Vagina (tissue), 2 donors: Measurements from ENCODE around the gene LSM4. TPM values are rescaled to one million over a fixed set of nuclear protein-coding genes. Genes with fewer than 3 reads are reported as not detected.
A peak's percentile ranks its signal among the peaks of the same experiment; 100 is the strongest.
"Not testable (repeated sequence)": the region's sequence is repeated elsewhere in the genome, so short reads cannot be mapped to it uniquely, and the experiment has no call there.

Experiments
- DNase-seq, 2 donors: peaks; one replicate each; pipeline ENCODE4 v3.0.0-alpha.2; 2017; ENCODE audit errors: extremely low spot score in 2 of 2
- H3K27ac ChIP-seq: fragments of 200-600 bp; sonication (generic); one replicate; pipeline ENCODE4 v1.5.1; 2019
- H3K27me3 ChIP-seq: fragments of 200-600 bp; sonication (generic); one replicate; pipeline ENCODE4 v1.5.1; 2019
- H3K36me3 ChIP-seq, 2 donors: fragments of 200-600 bp; sonication (generic); one replicate each; pipeline ENCODE4 v1.5.1; 2017 to 2019
- H3K4me1 ChIP-seq: fragments of 200-600 bp; sonication (generic); one replicate; pipeline ENCODE4 v1.5.1; 2019
- H3K4me3 ChIP-seq, 2 donors: fragments of 200-600 bp; sonication (generic); 1 replicate in 1 of 2; 2 replicates in 1 of 2; pipeline ENCODE4 v1.5.1; 2016 to 2019
- H3K9me3 ChIP-seq: fragments of 200-600 bp; sonication (generic); one replicate; pipeline ENCODE4 v1.5.1; 2019
- CTCF ChIP-seq, 3 experiments: fragments of 450-650 bp in 2 of 3; fragments of 200-600 bp in 1 of 3; sonication (generic) in 1 of 3; IDR thresholded peaks; one replicate each; pipeline ENCODE4 v1.5.1; 2017 to 2019; ENCODE audit warnings: antibody characterized with exemption in 3 of 3, mild to moderate bottlenecking in 2 of 3, moderate library complexity in 2 of 3
- POLR2A ChIP-seq, 2 donors: fragments of 450-650 bp; IDR thresholded peaks; one replicate each; pipeline ENCODE4 v1.6.1; 2017; ENCODE audit warnings: antibody characterized with exemption in 2 of 2, mild to moderate bottlenecking in 2 of 2, moderate library complexity in 2 of 2
- POLR2AphosphoS5 ChIP-seq, 2 donors: sonication (generic); formaldehyde crosslinking; IDR thresholded peaks; one replicate each; pipeline ENCODE4 v1.9.0; 2017; ENCODE audit warnings: antibody characterized with exemption in 2 of 2, mild to moderate bottlenecking in 2 of 2, low read depth in 1 of 2; ENCODE audit not compliant: insufficient read depth in 1 of 2
- intact Hi-C: fragments of 100-400 bp; cut with DNase I; formaldehyde crosslinking; loops from one replicate; pipeline ENCODE4 v1.15.1; 2023
- total RNA-seq: library from RNA; depleted of rRNA; stranded (reverse); fragments of >200 nt; gene quantifications from one replicate; pipeline ENCODE4 v1.2.3, GENCODE V29; 2016

LSM4 gene
- total RNA-seq, 1 donor from 2014 or later = 54.3 TPM

- Histone ChIP-seq H3K27ac (peak overlapping the region; percentile 75), H3K4me1 (peaks cover 14% of the 10 kb centered on the region), H3K27me3 (no peaks in the 10 kb centered on the region), H3K9me3 (no peaks in the 10 kb centered on the region), H3K36me3 (peaks cover 0 to 13% of the 10 kb centered on the region in 2 donors), H3K4me3 (no peak overlapping the region)
- TF ChIP-seq POLR2AphosphoS5 (IDR thresholded peaks at IDR 0.05; ENCODE audit: insufficient read depth in 1 of 2, low read depth in 1 of 2) (no peak), CTCF (IDR thresholded peaks at IDR 0.05) (no peak), POLR2A (IDR thresholded peaks at IDR 0.05) (no peak)
- intact Hi-C loops = no loop called here
- DNase-seq = no peak
Observed at GRCh38 chr19:18363787-18364186, 40.9 kb upstream of the LSM4 start.

GRCh38 chr19:18362934-18363542 lies 40.2 kb upstream of the LSM4 start:
- peaks cover 14% of the 10 kb centered on the region for H3K4me1 ChIP-seq
- H3K4me3 ChIP-seq = no peak overlapping the region
- no peaks in the 10 kb centered on the region for H3K9me3 ChIP-seq
- peaks cover 0 to 16% of the 10 kb centered on the region in 2 donors for H3K36me3 ChIP-seq
- H3K27ac ChIP-seq = no peak overlapping the region
- H3K27me3 ChIP-seq = no peaks in the 10 kb centered on the region
- no peak for TF ChIP-seq POLR2AphosphoS5 (IDR thresholded peaks at IDR 0.05; ENCODE audit: insufficient read depth in 1 of 2, low read depth in 1 of 2)
- TF ChIP-seq CTCF (IDR thresholded peaks at IDR 0.05) = no peak
- no peak for TF ChIP-seq POLR2A (IDR thresholded peaks at IDR 0.05)
- no peak for DNase-seq
- intact Hi-C loops = no loop called here

- H3K27me3 ChIP-seq = no peaks in the 10 kb centered on the region
- H3K9me3 ChIP-seq = no peaks in the 10 kb centered on the region
- intact Hi-C loops = no loop called here
- DNase-seq = no peak
- H3K4me1 ChIP-seq = peaks cover 14% of the 10 kb centered on the region
- no peak overlapping the region for H3K27ac ChIP-seq
- TF ChIP-seq CTCF (IDR thresholded peaks at IDR 0.05) = no peak
- no peak for TF ChIP-seq POLR2AphosphoS5 (IDR thresholded peaks at IDR 0.05; ENCODE audit: insufficient read depth in 1 of 2, low read depth in 1 of 2)
- no peak for TF ChIP-seq POLR2A (IDR thresholded peaks at IDR 0.05)
- H3K4me3 ChIP-seq = no peak overlapping the region
- peaks cover 0 to 30% of the 10 kb centered on the region in 2 donors for H3K36me3 ChIP-seq
Observed at GRCh38 chr19:18361646-18362045, 38.8 kb upstream of the LSM4 start.

- H3K27ac ChIP-seq = no peak overlapping the region
- TF ChIP-seq CTCF (IDR thresholded peaks at IDR 0.05) = no peak
- TF ChIP-seq POLR2AphosphoS5 (IDR thresholded peaks at IDR 0.05; ENCODE audit: insufficient read depth in 1 of 2, low read depth in 1 of 2) = no peak
- no peak for TF ChIP-seq POLR2A (IDR thresholded peaks at IDR 0.05)
- no peaks in the 10 kb centered on the region for H3K9me3 ChIP-seq
- H3K36me3 ChIP-seq = peaks cover 0 to 39% of the 10 kb centered on the region in 2 donors
- H3K4me3 ChIP-seq = no peak overlapping the region
- intact Hi-C loops = no loop called here
- no peaks in the 10 kb centered on the region for H3K27me3 ChIP-seq
- no peak for DNase-seq
- H3K4me1 ChIP-seq = no peaks in the 10 kb centered on the region
Observed at GRCh38 chr19:18357041-18357440, 34.2 kb upstream of the LSM4 start.

GRCh38 chr19:18354743-18355142 lies 31.9 kb upstream of the LSM4 start:
- peaks cover 0 to 32% of the 10 kb centered on the region in 2 donors for H3K36me3 ChIP-seq
- H3K4me3 ChIP-seq, intact Hi-C loops, DNase-seq, H3K4me1 ChIP-seq, H3K27me3 ChIP-seq, H3K27ac ChIP-seq, H3K9me3 ChIP-seq: not testable (repeated sequence)
